ENCODE measurements around the gene TRAF7.

DNA sequence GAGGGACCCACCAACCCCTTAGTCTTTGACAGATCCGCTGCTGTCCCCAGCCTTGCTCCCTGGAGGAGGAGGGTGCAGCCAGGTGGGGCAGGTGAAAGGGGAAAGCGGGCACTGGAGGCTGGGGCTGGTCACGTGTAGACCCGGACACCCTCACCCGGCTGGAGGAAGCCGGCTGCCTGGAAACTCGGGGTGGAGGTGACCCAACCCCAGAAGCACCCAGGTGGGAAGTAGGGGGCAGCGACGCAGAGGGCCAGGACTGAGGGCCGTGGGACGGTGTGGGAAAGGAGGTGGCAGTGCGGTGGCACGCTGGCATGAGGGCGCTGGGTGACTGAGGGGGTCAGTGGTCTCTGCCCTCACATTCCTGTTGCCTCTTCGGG is 2.7 kb downstream of the TRAF7 start:
- TF ChIP-seq CTCF (conservative IDR thresholded peaks at IDR 0.05; ENCODE audit: low read length) (no peak), EZH2phosphoT487 (IDR thresholded peaks at IDR 0.05; ENCODE audit: borderline replicate concordance, low read depth, low read length) (no peak)
